Neural progenitor cell (in vitro differentiated cells): ENCODE data around the gene MED17.

Experiments
- EZH2 ChIP-seq: fragments of 200-600 bp; sonication (generic); IDR thresholded peaks from 2 replicates; pipeline ENCODE4 v1.6.1; 2017; ENCODE audit warnings: antibody characterized with exemption, mild to moderate bottlenecking, moderate library complexity
- TF ChIP-seq, protein P1 (sequence below): fragments of 200-600 bp; sonication (generic); IDR thresholded peaks from 2 replicates; pipeline ENCODE4 v1.5.1; 2017; ENCODE audit warnings: antibody characterized with exemption, mild to moderate bottlenecking

DNA sequence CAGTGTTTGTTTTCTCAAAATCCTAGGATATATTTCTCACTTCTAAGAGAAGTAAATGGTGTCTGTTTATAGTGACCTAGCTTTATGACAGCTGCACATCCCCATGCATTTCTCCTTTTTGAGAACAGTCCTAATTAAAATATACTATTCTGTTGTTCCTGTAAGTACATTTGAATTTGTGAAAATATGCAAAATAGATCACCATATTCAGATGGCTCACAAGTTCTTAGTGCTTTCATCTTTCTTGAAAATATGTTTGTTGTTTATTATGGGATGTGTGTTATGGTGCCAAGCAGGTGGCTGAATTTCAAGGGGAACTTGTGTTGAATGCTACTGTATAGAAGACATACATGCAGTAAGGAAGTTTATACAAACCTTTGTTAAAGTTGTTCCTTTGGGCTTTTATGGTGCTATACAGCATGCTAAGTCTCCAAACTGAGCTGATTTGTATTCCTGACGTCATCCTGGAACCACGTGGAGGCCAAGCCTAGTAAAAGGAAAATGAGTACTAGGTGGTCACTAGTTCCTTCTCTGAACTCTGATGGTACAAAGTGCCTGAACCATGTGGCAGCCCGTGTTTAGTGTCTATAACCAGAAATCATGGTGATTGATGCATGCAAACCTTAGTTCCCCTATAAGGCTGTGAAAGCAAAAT, 74.2 kb downstream of the MED17 start:
- TF ChIP-seq, protein P1, sequence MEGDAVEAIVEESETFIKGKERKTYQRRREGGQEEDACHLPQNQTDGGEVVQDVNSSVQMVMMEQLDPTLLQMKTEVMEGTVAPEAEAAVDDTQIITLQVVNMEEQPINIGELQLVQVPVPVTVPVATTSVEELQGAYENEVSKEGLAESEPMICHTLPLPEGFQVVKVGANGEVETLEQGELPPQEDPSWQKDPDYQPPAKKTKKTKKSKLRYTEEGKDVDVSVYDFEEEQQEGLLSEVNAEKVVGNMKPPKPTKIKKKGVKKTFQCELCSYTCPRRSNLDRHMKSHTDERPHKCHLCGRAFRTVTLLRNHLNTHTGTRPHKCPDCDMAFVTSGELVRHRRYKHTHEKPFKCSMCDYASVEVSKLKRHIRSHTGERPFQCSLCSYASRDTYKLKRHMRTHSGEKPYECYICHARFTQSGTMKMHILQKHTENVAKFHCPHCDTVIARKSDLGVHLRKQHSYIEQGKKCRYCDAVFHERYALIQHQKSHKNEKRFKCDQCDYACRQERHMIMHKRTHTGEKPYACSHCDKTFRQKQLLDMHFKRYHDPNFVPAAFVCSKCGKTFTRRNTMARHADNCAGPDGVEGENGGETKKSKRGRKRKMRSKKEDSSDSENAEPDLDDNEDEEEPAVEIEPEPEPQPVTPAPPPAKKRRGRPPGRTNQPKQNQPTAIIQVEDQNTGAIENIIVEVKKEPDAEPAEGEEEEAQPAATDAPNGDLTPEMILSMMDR = no peak
- TF ChIP-seq EZH2 = no peak
